ENCODE results near the gene RAVER1.

DNA sequence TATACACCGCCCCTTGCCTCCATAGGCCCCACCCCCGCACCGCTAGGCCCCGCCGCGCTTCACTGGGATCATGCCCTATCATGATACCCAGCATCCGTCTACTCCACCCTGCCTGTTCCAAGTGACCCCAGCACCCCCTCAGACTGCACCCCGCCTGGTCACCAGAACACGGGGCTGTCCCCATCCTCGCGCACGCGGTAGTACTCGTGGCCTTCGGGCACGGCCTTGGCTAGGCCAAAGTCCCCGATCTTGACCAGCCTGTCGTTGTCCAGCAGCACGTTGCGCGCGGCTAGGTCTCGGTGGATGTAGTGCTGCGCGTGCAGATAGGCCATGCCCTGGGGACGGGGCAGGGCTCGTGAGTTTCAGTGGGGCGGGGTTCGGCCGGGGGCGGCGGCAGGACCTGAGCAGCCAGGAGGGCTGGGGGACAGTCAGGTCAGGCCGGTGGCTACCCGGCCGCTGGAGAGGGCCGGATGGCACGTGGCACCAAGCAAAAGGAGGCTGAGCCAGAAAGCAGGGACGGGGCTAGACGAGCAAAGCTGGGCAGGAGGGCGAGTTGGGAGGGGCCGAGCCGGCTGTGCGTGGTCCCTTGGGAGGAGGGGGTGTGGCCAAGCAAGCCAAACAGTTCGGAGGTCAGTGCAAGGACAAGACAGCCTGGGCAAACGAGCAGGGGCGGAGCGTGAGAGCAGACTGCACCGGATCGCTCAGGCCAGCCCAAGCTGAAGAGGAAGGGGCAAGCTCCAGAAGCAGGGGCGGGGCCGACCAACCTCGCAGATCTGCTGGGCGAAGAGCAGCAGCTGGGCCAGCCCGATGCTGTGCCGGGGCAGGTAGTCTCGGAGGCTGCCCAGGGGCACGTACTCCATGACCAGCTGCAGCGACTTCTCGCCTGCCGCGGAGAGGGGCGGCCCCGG, 19.7 kb upstream of the RAVER1 start:
- TF ChIP-seq CSDC2 (CRISPR knock-in tag; IDR thresholded peaks at IDR 0.05) (no peak), GLIS3 (CRISPR knock-in tag; IDR thresholded peaks at IDR 0.05) (no peak), ZNF8 (CRISPR knock-in tag; IDR thresholded peaks at IDR 0.05) (no peak), PATZ1 (CRISPR knock-in tag; IDR thresholded peaks at IDR 0.05; ENCODE audit: borderline replicate concordance) (no peak), TOX (CRISPR knock-in tag; IDR thresholded peaks at IDR 0.05; ENCODE audit: borderline replicate concordance) (no peak)
